HS-5 (cell line): ENCODE measurements around the gene MR1.
"Not testable (repeated sequence)": the region's sequence is repeated elsewhere in the genome, so short reads cannot be mapped to it uniquely, and the experiment has no call there.

Source experiments
- DNase-seq: peaks from one replicate; pipeline ENCODE4 v3.0.0-alpha.2; 2012; ENCODE audit warnings: low read depth

MR1 gene

DNA sequence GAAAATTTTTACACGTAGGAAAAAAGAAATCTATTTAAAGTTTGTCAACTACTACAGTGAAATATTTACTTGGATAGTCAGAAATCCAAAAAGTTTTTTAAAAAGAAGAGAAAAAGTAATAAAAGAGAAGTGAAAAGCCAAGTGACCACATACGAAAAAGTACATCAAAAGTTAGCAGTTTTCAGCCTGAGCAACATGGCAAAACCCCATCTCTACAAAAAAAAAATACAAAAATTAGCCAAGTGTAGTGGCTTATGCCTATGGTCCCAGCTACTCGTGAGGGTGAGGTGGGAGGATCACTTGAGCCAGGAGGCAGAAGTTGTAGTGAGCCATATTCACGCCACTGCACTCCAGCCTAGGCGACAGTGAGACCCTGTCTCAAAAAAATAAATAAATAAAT, 5.2 kb upstream of the MR1 start:
- no peak for DNase-seq

DNA sequence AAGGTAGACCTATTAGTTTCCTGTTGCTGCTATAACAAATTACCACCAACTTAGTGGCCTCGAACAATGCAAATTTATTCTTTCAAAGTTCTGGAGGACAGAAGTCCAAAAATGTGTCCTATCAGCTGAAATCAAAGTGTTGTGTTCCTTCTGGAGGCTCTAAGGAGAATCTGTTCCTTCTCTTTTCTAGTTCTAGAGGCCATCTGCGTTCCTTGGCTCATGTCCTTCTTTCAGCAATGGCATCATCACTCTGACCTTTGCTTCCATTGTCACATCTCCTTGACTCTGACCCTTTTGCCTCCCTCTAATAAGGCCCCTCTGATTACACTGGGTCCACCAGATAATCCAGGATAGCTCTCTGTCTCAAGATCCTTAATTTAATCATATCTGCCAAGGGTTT, 1.2 kb upstream of the MR1 start:
- DNase-seq, result no peak

DNA sequence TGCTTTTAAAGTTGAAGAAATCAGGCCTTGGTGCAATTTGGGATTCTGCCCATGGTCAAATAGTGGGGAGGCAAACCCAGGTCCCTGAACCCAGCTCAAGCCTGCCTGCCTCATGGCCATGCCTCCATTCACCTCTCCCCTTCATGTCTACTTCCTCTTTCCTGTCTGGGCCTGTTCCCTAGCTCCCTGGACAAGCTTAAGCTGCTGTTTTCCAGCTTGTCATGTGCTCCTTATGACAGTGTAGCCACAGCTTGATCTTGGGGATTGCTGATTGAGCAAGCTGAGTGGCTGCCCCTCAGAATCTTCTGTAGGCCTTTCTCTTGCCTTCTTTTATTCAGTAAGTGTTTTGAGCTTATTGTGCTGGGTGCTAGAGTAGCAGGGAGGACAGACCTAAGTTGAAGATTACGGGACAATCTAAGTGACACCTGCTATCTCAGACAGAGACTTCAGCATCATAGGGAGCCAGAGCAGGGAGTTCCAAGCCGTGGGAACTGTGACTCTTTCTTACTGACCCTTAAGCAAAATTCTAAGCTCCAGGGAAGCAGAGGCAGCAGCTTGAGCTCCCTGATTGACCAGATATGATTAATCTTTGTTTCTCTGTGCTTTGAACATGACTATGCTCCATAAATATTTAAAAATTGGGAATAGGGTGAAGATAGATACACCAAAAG, 520 bp upstream of the MR1 start:
- no peak for DNase-seq

DNA sequence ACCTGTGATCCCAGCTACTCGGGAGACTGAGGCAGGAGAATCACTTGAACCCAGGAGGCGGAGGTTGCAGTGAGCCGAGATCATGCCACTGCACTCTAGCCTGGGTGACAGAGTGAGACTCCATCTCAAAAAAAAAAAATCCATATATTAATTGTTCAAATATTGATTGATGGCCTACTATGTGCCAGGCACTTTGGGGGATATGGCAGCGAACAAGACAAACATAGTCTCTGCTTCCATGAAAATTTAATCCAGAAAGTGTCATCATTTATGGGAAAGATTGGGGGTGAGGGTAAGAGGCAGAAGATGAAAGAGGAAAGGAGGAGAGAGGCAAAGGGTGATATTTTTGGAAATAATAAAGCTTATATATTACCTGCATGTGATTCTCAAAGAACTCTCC, 1.4 kb downstream of the MR1 start:
- not testable (repeated sequence) for DNase-seq

DNA sequence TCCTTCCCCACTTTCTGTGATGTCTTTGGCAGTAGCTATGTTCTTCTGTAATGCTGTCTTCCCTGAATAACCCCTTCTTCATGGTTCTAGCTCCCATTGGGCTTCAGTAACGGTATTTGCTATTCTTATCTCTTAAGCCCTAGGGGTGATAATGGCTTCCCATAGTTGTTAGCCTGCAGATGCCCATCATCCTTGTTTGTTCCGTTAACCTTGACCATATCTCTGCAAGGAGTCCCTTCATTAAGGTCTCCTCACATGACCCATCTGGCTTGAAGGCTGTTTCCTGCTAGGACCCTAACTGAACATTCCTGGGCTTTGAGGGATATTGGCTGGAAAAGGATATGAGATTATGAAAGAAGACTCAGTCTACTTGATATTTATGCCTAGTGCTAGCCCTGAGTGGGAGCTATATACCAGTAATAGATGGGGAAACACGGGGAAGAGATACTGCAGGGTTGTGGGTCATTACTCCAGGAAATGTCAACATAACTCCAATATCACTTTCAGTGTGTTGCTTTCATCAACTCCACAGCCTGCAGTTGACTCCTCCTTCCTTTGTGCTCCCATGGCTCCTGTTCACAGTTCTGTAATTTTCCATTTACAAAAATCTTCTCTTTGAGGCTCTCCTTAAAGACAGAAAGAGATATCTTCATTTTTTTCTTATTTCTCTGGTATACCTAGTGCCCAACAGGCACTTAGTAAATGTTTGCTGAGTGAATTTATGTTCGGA, 2.5 kb downstream of the MR1 start:
- no peak for DNase-seq

DNA sequence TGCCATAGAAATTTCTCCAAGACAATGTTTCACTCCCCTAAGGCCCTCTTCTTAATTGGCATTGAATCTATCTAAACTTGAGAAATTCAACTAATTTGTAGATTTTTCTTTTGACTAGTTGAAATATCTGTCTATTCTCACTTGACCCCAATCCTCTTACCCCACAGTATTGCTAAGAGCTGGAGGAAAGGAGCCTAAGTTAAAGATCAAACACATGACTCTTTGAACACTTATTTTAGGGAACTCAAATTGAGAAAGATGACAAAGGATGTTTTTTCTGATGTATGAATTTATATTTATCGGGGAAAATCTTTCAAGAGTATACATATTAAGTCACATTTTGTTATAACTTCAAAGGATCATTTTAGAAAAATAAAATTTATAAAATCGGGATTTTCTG, 3.6 kb downstream of the MR1 start:
- no peak for DNase-seq

DNA sequence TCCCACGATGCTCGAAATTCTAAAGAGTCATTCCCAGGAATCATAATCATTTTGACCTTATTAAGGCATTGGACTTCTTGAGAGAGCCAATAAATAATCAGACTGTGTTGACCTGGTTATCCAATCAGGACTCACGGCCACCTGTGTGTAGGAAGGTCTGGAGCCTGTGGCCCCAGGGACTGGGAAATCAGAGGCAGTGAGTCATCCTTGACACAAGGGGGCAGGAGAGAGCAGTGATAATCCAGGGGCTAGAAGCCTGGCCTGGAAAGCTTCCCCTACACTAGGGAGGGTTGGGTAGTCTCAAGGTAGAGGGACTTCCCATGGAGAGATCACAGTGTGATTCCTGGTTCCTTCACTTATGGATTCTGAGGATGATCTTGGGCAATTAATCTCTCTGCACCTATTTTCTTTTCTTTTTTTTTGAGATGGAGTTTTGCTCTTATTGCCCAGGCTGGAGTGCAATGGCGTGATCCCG, 4.7 kb downstream of the MR1 start:
- peak; percentile 46 for DNase-seq

DNA sequence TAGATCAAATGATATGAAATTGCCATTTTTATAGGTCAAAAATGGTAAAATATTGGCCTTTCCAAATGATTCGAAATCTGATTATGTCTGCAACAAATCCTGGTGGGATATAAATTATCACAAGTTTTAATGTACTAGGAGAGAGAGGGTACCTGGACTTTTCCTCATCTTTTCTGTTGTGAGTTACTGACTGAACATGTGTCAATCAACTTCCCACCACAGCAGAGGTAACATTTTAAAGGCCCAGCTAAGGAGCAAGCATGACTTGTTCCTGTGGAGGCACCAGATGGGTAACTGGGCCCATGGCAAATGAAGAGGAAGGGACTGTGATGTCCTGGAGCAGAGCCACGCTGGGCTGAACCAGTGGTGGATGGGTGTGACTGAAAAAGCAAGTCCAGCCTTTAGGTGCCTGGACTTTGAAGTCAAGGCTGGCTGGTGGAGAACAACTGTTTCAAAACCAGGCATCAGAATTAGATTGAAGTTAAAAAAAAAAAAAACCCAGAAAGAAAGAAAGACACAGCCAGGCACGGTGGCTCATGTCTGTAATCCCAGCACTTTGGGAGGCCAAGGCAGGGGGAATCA, 6.6 kb downstream of the MR1 start:
- DNase-seq, result no peak

DNA sequence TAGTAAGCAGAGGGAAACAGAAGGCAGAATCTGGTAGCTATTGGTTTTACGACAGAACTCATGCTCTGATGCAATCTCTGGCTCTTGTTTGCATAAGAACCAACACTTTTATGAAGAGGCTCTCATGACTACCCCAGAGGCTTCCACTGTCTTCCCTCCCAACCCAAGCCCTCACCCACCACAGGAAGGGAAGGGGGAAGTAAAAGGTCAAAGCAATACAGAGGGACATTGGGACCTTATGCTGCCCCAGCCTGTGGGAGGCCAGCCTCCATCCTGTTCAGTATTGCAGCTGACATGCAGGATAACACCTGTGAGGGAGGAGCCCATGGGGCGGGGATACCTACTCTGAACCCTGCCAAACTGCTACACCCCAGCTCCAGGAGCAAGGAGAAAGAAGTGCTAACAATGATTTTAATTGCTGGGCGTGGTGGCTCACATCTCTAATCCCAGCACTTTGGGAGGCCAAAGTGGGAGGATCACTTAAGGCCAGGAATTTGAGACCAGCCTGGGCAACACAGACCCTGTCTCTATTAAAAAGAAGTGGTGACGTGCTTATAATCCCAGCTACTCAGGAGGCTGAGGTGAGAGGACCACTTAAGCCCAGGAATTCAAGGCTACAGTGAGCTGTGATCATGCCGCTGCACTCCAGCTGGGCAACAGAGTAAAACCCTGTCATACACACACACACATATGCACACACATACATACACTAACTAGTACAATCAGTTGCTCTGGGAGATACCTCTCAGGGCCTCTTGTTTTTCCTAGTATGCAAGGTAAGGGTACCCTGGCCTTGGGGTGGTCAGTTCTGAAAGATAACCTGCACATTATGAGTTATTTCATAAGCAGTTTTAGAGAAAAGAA, 9.5 kb downstream of the MR1 start:
- no peak for DNase-seq

DNA sequence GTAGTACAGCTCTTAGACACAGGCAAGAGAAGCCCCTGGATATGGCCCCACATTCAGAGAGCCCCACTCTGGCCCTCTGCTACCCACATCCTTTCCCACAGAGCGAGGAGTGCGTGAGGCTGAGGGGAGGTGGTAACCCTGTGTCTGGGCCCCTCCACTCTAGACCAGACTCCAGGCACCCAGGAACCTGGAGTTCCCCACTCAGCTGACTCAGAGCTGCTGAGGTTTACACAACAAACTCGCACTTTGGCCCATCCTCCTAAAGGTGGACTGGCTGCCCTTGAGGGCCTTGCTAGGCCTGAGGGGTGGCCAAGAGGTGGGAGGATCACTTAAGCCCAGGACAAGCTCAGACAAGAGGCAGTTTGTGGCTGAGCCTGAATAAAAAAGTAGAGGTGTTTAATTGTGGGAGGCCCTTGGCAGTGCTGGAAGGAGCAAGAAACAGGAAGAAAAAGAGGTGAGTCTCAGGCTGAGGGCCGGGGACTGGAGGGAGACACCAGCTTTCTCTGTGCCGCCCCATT, 10.7 kb downstream of the MR1 start:
- DNase-seq, result no peak

DNA sequence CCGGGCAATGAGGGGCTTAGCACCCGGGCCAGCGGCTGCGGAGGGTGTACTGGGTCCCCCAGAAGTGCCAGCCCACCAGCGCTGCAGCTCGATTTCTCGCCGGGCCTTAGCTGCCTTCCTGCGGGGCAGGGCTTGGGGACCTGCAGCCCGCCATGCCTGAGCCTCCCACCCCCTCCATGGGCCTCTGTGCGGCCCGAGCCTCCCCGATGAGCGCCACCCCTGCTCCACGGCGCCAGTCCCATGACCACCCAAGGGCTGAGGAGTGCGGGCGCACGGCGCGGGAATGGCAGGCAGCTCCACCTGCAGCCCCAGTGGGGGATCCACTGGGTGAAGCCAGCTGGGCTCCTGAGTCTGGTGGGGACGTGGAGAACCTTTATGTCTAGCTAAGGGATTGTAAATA, 12.2 kb downstream of the MR1 start:
- not testable (repeated sequence) for DNase-seq

DNA sequence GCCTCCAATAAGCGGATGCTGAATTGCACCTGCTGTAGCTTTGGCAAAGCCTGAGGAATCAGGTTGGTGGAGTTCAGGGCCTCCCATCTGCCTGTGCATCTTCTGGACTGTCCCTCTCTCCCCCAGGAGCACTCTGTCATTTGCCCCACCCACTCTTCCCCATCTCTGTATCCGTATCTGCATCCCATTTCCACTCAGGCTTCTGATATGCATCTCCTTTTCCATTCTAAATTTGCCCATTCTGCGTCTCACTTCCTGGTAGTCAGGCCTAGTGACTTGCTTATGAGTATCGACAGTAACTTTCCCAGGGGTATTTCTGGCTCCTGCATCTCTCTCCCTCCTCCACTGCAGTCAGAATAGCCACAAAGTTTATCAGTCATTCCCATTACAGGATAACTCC, 15.6 kb downstream of the MR1 start:
- no peak for DNase-seq

DNA sequence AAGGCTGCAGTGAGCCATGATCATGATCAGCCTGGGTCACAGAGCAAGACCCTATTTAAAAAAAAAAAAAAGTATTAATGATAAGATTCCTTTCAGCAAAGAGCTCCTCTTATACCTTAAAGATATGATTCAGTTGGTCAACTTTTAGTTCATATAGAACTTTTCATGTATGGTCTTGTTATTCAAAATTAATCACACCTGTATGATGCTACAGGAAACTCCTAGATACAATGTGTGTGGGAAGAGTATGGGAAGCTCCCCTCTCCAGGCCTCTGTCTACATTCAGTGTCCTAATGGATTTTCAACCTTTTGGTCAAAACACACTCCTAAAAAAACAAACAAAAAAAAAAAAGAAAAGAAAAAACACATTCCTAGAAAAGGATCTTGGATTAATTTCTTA, 17.1 kb downstream of the MR1 start:
- DNase-seq, result no peak

DNA sequence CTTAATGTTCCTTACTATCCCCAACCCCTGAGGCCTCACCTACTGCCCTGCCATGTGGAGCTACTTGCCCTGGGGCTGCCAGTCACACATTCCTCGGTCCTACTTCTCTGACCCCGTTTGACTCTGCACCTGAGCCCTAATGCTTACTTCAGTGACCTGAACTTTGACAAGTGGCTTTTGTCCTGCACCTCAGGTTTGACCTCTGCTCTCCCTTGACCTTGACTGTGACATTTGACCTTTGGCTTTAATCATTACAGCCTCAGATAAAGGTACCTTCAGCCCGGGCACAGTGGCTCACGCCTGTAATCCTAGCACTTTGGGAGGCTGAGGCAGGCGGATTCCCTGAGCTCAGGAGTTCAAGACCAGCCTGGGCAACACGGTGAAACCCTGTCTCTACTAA, 22.8 kb downstream of the MR1 start:
- DNase-seq, result no peak

DNA sequence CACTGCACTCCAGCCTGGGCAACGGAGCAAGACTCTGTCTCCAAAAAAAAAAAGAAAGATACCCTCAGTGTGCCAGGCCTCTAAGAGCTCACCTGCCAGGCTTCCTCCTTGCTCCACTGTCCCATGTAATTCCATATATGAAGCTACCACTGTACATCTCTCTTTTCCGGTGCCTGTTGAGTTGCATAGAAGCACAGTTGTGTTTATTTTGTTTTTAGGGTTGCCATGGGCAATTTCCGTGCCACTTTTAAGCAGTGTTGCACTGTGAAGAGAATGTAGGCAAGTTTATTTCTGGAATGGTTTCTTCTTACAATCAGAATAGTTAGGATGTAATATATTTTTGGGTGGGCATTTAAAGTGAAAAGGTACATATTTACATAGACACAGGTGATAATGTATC, 23.3 kb downstream of the MR1 start:
- no peak for DNase-seq

DNA sequence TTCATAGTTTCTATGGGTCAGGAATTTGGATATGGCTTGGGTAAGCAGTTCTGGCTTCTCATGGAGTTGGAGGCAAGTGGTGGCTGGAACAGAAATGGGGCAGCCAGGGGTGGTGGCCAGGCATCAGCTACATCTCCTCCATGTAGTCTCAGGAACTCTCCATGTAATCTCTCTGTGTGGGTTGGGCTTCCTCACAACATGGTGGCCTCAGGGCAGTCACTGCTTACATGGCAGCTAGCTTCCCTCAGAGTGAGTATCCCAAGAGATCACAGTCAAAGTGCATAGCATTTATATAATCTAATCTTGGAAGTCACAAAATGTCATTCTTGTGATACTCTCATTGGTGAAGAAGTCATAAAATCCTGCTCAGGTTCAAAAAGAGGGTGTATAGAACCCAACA, 25.7 kb downstream of the MR1 start:
- DNase-seq, result no peak

DNA sequence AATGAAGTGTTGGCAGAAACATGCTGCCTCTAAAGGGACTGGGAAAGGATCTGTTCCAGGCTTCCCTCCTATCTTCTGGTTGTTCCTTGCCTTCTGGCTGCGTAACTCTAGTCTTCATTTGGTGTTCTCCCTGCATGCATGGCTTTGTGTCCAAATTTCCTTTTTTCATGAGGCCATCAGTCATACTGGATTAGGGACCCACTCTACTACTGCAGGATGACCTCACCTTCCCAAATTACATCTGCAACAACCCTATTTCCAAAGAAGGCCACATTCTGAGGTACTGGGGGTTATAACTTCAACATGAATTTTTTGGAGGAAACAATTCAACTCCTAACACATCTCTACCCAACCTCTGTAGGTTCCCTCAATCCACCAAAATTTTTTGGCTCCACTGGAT, 26.3 kb downstream of the MR1 start:
- DNase-seq, result no peak

DNA sequence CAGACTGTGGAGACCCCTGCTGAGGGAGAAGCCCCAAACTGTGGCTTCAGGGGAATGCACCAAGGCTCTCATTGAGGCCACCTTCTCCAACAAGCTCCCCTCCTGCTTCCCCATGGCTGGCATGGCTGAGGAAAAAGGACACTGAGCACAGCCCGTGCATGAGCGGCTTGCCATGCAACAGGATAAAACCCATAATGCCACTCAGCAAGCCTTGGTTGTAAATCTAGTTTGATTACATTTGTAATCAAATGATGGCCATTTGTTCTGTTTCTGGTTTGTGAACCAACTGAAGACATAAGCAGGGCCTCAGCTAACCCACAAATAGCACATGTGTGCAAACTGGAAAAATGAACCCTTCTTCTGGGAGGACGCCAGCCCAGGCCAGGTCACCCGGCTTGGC, 27.2 kb downstream of the MR1 start:
- not testable (repeated sequence) for DNase-seq

DNA sequence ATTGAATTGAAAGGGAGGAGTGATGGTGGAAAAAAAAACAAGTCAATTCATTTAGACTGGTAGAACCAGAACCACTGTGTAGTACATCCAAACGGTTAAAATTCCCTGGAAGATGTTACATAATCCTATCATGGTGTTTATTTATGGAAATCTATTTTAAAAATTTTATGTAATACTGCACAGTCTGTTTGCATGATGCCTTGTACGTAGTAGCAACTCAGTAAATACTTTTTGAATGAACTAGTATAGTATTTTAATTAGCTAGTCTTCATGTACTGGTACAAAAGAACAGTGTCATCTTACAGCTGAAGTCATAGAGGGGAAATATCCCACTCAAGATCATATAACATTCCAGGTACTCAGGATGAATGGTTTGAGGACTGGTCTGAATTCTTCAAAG, 27.7 kb downstream of the MR1 start:
- no peak for DNase-seq

DNA sequence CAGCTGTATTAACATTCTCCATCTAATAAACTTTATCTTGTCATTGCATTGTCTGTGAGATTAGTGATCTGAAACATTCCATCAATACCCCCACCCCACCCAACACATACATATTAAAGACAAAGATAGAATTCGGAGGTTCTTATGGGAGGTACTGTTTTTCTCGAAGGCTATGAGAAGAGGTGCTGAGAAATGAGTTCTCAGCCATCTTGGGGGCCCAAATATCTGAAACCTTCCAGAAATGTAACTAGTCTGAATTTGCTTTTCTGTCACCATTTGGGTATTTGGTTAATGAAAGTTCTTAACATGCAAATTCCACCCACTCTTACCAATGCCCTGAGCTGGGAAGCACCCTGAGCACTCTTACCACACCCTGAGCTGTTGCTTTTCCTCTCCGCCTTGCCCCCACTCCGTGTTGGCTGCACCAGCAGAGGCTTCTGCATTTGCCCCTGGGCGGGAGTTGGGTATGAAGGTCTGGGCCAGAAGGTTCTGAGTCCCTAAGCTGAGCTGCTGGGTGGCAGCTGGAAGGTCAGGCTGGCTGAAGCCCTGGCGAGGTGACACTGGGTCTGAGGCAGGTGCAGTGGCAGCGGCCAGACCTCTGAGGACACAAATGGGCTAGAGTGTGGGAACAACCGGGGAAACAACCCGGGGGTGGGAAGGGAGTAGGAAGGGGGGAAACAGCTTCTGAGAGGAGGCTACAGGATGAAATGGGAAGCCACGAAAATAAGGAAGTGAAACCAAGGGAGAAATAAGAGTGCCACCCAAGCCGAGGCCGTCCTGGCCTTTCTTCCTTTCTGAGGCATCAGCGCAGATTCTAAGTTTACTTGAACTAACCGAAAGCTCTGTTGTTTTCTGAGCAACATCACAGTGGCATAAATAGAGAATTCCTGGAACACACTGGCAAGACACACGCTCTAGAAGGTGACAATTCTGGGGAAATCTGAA, 28.4 kb downstream of the MR1 start:
- no peak for DNase-seq

DNA sequence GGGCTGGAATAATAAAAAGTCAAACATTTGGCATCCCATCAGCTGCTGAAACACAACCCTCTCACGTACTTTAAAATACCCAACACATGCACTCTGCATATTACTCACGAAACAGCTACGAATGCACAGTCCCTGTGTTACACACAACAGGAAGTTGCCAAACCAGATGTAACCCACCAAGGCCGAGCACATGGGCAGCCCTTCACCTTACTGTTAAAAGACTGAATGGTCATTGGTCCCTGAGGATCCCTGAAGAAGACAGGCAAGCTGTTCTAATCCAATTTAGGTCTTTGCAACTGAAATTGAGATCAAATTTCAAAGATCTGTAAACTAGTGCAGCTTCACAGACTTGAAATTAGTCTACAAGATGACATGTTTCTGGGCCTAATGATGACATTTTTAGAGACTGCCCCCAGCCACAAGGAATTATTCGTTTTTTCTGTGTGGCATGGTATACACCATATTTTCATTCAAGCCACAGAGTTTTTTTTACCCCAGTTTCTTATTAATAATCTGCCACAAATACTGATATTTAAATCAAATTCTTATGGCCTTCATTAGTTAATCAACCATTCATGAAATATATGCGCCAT, 29.1 kb downstream of the MR1 start:
- no peak for DNase-seq
